GM23338 (cell line): ENCODE data around the gene TMCO5A.

ENCODE experiments used
- CREB1 ChIP-seq: fragments of 250-450 bp; sonication (Bioruptor Pico); IDR thresholded peaks from 2 replicates; pipeline ENCODE4 v1.5.0; 2020; ENCODE audit warnings: low read depth, mild to moderate bottlenecking, moderate library complexity
- EZH2 ChIP-seq: fragments of 200-600 bp; sonication (generic); IDR thresholded peaks from one replicate; pipeline ENCODE4 v1.8.0; 2017; ENCODE audit warnings: antibody characterized with exemption, mild to moderate bottlenecking, low read depth; ENCODE audit not compliant: unreplicated experiment
- EZH2phosphoT487 ChIP-seq: fragments of 200-600 bp; sonication (generic); IDR thresholded peaks from one replicate; pipeline ENCODE4 v1.8.1; 2018; ENCODE audit warnings: antibody characterized with exemption; ENCODE audit not compliant: unreplicated experiment
- JUNB ChIP-seq: IDR thresholded peaks from one replicate; pipeline ENCODE4 v1.6.1; 2016; ENCODE audit warnings: antibody characterized with exemption; ENCODE audit not compliant: unreplicated experiment
- POLR2AphosphoS5 ChIP-seq: IDR thresholded peaks from 2 replicates; pipeline ENCODE4 v1.6.1; 2016; ENCODE audit warnings: antibody characterized with exemption, low read depth
- STAT1 ChIP-seq: IDR thresholded peaks from one replicate; pipeline ENCODE4 v1.6.1; 2016; ENCODE audit warnings: antibody characterized with exemption; ENCODE audit not compliant: unreplicated experiment
- ZNF114 ChIP-seq: fragments of 250-450 bp; sonication (Bioruptor Pico); IDR thresholded peaks from 2 replicates; pipeline ENCODE4 v1.5.0; 2020; ENCODE audit warnings: mild to moderate bottlenecking, moderate library complexity
- ZNF331 ChIP-seq: fragments of 250-450 bp; sonication (Bioruptor Pico); IDR thresholded peaks from 2 replicates; pipeline ENCODE4 v1.5.0; 2020; ENCODE audit warnings: low read depth, mild to moderate bottlenecking, moderate library complexity
- TF ChIP-seq, protein P1 (sequence below), 2 experiments: fragments of 200-600 bp in 1 of 2; sonication (generic) in 1 of 2; conservative IDR thresholded peaks; 2 replicates each; pipeline versions ENCODE4 v1.5.1 to v1.6.1; 2016 to 2017; ENCODE audit warnings: antibody characterized with exemption in 2 of 2, low read depth in 2 of 2, mild to moderate bottlenecking in 2 of 2, moderate library complexity in 1 of 2
- TF ChIP-seq, protein P2 (sequence below): IDR thresholded peaks from one replicate; pipeline ENCODE4 v1.6.1; 2018; ENCODE audit warnings: antibody characterized with exemption; ENCODE audit not compliant: unreplicated experiment
- TF ChIP-seq, protein P3 (sequence below): IDR thresholded peaks from 2 replicates; pipeline ENCODE4 v1.6.1; 2016; ENCODE audit warnings: antibody characterized with exemption
- TF ChIP-seq, protein P4 (sequence below): fragments of 250-450 bp; sonication (Bioruptor Pico); IDR thresholded peaks from 2 replicates; pipeline ENCODE4 v1.5.0; 2020; ENCODE audit warnings: mild to moderate bottlenecking, moderate library complexity

DNA sequence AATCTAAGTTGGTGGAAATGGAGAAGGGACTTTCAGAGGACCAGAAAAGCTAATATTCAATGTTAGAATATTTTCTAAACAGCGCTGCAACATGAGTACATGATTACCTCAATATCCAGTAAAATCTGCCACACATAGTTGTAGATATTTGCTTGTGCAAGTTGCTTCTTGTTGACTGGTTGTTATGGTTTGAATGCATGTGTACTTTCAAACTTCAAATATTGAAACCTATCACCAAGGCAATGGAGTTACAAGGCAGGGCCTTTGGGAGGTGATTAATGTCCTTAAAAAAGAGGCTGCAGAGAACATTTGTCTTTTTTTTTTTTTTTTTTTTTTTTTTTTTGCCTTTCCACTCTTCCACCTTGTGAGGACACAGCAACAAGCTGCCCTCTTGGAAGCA is 49.9 kb downstream of the TMCO5A start:
- no peak for TF ChIP-seq CREB1
- no peak for TF ChIP-seq EZH2
- TF ChIP-seq POLR2AphosphoS5: no peak
- TF ChIP-seq, protein P1, sequence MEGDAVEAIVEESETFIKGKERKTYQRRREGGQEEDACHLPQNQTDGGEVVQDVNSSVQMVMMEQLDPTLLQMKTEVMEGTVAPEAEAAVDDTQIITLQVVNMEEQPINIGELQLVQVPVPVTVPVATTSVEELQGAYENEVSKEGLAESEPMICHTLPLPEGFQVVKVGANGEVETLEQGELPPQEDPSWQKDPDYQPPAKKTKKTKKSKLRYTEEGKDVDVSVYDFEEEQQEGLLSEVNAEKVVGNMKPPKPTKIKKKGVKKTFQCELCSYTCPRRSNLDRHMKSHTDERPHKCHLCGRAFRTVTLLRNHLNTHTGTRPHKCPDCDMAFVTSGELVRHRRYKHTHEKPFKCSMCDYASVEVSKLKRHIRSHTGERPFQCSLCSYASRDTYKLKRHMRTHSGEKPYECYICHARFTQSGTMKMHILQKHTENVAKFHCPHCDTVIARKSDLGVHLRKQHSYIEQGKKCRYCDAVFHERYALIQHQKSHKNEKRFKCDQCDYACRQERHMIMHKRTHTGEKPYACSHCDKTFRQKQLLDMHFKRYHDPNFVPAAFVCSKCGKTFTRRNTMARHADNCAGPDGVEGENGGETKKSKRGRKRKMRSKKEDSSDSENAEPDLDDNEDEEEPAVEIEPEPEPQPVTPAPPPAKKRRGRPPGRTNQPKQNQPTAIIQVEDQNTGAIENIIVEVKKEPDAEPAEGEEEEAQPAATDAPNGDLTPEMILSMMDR (conservative IDR thresholded peaks at IDR 0.05; ENCODE audit: low read depth in 2 of 2): no peak
- TF ChIP-seq ZNF114 (CRISPR knock-in tag): no peak
- TF ChIP-seq, protein P2, sequence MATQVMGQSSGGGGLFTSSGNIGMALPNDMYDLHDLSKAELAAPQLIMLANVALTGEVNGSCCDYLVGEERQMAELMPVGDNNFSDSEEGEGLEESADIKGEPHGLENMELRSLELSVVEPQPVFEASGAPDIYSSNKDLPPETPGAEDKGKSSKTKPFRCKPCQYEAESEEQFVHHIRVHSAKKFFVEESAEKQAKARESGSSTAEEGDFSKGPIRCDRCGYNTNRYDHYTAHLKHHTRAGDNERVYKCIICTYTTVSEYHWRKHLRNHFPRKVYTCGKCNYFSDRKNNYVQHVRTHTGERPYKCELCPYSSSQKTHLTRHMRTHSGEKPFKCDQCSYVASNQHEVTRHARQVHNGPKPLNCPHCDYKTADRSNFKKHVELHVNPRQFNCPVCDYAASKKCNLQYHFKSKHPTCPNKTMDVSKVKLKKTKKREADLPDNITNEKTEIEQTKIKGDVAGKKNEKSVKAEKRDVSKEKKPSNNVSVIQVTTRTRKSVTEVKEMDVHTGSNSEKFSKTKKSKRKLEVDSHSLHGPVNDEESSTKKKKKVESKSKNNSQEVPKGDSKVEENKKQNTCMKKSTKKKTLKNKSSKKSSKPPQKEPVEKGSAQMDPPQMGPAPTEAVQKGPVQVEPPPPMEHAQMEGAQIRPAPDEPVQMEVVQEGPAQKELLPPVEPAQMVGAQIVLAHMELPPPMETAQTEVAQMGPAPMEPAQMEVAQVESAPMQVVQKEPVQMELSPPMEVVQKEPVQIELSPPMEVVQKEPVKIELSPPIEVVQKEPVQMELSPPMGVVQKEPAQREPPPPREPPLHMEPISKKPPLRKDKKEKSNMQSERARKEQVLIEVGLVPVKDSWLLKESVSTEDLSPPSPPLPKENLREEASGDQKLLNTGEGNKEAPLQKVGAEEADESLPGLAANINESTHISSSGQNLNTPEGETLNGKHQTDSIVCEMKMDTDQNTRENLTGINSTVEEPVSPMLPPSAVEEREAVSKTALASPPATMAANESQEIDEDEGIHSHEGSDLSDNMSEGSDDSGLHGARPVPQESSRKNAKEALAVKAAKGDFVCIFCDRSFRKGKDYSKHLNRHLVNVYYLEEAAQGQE: no peak
- TF ChIP-seq, protein P3, sequence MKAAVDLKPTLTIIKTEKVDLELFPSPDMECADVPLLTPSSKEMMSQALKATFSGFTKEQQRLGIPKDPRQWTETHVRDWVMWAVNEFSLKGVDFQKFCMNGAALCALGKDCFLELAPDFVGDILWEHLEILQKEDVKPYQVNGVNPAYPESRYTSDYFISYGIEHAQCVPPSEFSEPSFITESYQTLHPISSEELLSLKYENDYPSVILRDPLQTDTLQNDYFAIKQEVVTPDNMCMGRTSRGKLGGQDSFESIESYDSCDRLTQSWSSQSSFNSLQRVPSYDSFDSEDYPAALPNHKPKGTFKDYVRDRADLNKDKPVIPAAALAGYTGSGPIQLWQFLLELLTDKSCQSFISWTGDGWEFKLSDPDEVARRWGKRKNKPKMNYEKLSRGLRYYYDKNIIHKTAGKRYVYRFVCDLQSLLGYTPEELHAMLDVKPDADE: no peak
- TF ChIP-seq, protein P4, sequence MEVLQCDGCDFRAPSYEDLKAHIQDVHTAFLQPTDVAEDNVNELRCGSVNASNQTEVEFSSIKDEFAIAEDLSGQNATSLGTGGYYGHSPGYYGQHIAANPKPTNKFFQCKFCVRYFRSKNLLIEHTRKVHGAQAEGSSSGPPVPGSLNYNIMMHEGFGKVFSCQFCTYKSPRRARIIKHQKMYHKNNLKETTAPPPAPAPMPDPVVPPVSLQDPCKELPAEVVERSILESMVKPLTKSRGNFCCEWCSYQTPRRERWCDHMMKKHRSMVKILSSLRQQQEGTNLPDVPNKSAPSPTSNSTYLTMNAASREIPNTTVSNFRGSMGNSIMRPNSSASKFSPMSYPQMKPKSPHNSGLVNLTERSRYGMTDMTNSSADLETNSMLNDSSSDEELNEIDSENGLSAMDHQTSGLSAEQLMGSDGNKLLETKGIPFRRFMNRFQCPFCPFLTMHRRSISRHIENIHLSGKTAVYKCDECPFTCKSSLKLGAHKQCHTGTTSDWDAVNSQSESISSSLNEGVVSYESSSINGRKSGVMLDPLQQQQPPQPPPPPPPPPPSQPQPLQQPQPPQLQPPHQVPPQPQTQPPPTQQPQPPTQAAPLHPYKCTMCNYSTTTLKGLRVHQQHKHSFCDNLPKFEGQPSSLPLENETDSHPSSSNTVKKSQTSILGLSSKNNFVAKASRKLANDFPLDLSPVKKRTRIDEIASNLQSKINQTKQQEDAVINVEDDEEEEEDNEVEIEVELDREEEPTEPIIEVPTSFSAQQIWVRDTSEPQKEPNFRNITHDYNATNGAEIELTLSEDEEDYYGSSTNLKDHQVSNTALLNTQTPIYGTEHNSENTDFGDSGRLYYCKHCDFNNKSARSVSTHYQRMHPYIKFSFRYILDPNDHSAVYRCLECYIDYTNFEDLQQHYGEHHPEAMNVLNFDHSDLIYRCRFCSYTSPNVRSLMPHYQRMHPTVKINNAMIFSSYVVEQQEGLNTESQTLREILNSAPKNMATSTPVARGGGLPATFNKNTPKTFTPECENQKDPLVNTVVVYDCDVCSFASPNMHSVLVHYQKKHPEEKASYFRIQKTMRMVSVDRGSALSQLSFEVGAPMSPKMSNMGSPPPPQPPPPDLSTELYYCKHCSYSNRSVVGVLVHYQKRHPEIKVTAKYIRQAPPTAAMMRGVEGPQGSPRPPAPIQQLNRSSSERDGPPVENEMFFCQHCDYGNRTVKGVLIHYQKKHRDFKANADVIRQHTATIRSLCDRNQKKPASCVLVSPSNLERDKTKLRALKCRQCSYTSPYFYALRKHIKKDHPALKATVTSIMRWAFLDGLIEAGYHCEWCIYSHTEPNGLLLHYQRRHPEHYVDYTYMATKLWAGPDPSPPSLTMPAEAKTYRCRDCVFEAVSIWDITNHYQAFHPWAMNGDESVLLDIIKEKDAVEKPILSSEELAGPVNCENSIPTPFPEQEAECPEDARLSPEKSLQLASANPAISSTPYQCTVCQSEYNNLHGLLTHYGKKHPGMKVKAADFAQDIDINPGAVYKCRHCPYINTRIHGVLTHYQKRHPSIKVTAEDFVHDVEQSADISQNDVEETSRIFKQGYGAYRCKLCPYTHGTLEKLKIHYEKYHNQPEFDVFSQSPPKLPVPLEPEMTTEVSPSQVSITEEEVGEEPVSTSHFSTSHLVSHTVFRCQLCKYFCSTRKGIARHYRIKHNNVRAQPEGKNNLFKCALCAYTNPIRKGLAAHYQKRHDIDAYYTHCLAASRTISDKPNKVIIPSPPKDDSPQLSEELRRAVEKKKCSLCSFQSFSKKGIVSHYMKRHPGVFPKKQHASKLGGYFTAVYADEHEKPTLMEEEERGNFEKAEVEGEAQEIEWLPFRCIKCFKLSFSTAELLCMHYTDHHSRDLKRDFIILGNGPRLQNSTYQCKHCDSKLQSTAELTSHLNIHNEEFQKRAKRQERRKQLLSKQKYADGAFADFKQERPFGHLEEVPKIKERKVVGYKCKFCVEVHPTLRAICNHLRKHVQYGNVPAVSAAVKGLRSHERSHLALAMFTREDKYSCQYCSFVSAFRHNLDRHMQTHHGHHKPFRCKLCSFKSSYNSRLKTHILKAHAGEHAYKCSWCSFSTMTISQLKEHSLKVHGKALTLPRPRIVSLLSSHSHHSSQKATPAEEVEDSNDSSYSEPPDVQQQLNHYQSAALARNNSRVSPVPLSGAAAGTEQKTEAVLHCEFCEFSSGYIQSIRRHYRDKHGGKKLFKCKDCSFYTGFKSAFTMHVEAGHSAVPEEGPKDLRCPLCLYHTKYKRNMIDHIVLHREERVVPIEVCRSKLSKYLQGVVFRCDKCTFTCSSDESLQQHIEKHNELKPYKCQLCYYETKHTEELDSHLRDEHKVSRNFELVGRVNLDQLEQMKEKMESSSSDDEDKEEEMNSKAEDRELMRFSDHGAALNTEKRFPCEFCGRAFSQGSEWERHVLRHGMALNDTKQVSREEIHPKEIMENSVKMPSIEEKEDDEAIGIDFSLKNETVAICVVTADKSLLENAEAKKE (CRISPR knock-in tag): no peak
- no peak for TF ChIP-seq EZH2phosphoT487
- TF ChIP-seq JUNB: no peak
- no peak for TF ChIP-seq ZNF331
- no peak for TF ChIP-seq STAT1
